ENCODE measurements around the gene ARSG.

Gene ARSG

GRCh38 chr17:68456339-68457167, 165.3 kb downstream of the ARSG start:
- peak; percentile 37 to 66 for DNase-seq

GRCh38 chr17:68457168-68457538, 165.9 kb downstream of the ARSG start, which contains the start of gene WIPI1:
TSS of gene WIPI1 (minus strand) at chr17:68457496. CDS start at chr17:68457421, 75 bp downstream.
- peak in 1 of 2 donors; percentile 18 for DNase-seq

- DNase-seq: peak; percentile 99
These were observed 166.4 kb downstream of the ARSG start for GRCh38 chr17:68457539-68458259.

- no peak for DNase-seq
These were observed 167.2 kb downstream of the ARSG start for GRCh38 chr17:68458260-68459036.

- no peak for DNase-seq
These were observed 167.8 kb downstream of the ARSG start for GRCh38 chr17:68459037-68459639.

- no peak for DNase-seq
These were observed 168.9 kb downstream of the ARSG start for GRCh38 chr17:68460146-68460545.

GRCh38 chr17:68460715-68461114, 169.4 kb downstream of the ARSG start:
- no peak for DNase-seq

- DNase-seq: no peak
These were observed 169.8 kb downstream of the ARSG start for GRCh38 chr17:68461122-68461539.

GRCh38 chr17:68461589-68461988, 170.3 kb downstream of the ARSG start:
- no peak for DNase-seq

- peak; percentile 61 to 95 for DNase-seq
These were observed 171.3 kb downstream of the ARSG start for GRCh38 chr17:68462381-68463210.

- no peak for DNase-seq
These were observed 172.1 kb downstream of the ARSG start for GRCh38 chr17:68463211-68464019.

GRCh38 chr17:68468334-68468733, 177.0 kb downstream of the ARSG start:
- no peak for DNase-seq

GRCh38 chr17:68468788-68469187, 177.5 kb downstream of the ARSG start:
- no peak for DNase-seq

Data from inflammatory macrophage treated with lipopolysaccharide for 1 hour (primary cell).